Amniotic stem cell (primary cell): Measurements from ENCODE around the gene BCAS1.
A peak's percentile ranks its signal among the peaks of the same experiment; 100 is the strongest.

Experiments used
- DNase-seq: peaks from one replicate; lab custom pipeline; 2025; lab: John Stamatoyannopoulos, UW

BCAS1 gene

DNA sequence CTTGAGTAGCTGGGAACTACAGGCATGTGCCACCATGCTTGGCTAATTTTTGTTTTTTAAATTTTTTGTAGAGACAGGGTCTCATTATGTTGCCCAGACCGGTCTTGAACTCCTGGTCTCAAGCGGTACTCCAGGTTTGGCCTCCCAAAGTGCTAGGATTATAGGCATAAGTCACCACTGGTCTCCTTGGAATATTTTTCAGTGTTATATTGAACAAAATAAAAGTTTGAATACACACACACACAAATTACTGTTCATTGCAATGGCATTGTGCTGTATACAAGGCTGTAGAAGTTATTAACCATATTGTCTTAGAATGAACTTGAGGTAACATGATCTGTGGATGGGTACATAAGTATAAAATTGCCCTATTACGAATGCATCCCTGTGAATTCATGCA lies 166.1 kb downstream of the BCAS1 start:
- no peak for DNase-seq

DNA sequence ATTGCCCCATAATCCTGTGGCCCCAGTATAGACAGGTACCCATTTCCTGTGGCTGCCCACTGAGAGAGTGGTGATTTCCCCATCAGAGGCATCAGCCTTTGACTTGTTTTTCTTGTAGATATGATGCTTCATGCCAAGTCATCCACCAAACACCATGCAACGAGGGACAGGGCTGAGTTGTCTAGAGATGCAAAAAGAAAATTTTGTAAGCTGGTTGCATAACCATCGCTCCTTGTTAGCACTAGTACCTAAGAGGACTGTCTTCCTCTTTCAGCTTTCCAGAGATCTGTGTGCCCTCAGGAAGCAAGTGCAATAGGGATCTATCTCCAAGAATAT lies 166.8 kb downstream of the BCAS1 start:
- no peak for DNase-seq

DNA sequence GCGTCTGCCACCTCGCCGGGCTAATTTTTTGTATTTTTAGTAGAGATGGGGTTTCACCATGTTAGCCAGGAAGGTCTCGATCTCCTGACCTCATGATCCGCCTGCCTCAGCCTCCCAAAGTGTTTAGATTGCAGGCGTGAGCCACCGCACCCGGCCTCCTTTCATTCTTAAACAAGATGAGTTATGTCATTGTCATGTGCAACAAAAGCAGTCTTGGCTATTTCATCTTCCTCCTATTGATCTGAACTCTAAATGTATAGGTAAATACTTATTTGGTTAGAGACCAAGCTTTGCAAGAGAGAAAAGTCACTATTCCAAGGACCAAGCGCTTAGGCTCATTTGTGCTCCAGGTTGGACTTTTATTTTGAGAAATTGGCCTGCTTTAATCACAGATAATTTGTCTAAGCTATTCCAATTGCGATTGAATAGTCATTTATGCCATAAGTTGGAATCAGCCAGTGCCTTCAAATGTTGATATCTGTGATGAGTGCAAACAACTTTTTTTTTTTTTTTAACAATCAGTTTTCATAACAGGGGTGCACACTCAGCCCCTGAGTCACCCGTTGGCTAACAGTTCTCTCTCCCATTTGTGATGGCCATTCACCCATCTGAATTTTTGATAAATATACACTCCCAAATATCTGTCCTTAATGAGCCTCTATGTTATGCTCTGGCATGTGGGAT lies 167.3 kb downstream of the BCAS1 start:
- no peak for DNase-seq

DNA sequence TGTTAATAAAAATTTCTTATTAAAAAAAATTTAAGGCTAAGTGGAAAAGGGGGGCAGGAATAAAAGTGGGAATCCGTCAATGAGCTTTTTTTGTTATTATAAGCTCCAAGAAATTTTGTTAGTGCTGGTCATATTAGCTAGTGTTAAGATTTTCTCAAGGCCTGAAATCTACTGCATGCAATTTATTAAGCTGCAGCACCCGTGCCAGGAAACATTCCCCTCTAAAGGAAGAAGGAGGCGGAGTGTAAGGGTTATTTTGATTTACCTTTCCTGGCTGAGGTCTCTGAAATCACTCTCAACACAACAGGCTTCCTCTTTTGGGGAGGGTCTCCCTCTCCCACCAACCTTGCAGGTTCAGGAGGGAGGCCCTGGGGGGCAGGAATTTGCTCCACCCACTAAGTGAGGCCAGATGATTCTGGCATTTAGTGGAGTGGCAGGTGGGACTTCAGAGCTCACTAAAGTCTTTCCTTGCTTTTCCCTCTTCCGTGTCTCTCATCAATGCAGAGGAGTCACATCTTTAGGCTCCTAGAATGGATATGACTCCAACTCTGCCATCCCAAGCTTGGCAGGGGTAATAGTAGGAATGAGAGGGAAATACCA lies 168.8 kb downstream of the BCAS1 start:
- no peak for DNase-seq

DNA sequence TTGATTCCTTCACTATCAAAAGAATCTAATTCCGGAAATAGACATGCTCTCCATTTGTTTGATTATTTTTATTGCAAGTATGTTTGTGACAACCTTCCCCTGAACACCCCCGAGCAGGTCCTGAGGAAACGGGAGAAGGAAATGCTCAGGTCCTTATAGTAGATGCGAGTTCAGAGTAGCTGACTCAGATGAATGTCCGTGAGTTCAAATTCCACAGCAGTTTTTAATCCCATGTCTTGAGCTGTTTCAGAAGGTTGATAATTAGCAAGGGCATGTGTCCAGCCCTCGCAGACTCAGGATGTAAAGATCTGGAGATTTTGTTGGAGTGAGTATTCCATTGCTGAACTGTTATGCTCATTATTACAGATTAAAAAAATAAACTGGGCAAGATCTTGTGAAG lies 169.3 kb downstream of the BCAS1 start:
- no peak for DNase-seq

DNA sequence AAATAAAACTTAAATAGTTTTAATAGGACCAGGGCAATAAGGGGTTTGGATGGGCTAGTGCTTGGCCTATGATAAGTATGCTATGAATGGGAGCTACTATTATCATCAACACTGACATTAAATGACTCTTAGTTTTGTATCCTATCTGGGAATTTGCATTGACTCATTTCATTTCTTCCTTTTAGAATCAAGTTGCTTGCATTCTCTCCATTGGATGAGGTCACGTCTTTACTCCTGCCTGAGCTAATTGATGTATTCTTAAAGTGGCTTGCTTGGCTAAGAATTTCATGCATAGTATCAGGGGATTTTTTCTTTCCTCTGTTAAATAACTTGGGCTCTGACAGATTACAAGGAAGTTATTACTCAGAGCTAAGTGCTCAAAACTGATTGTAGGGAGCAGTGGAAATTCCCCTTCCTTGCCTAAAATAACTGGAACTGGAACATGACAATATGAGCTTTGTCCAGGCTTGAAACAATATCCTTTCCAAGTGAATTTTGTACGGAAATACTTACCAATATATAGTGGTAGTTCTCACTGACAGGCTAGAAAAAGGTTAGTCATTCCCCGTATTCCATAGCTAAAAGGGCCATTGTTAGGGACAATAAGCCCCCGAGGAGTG lies 169.9 kb downstream of the BCAS1 start:
- DNase-seq, result peak; percentile 72

DNA sequence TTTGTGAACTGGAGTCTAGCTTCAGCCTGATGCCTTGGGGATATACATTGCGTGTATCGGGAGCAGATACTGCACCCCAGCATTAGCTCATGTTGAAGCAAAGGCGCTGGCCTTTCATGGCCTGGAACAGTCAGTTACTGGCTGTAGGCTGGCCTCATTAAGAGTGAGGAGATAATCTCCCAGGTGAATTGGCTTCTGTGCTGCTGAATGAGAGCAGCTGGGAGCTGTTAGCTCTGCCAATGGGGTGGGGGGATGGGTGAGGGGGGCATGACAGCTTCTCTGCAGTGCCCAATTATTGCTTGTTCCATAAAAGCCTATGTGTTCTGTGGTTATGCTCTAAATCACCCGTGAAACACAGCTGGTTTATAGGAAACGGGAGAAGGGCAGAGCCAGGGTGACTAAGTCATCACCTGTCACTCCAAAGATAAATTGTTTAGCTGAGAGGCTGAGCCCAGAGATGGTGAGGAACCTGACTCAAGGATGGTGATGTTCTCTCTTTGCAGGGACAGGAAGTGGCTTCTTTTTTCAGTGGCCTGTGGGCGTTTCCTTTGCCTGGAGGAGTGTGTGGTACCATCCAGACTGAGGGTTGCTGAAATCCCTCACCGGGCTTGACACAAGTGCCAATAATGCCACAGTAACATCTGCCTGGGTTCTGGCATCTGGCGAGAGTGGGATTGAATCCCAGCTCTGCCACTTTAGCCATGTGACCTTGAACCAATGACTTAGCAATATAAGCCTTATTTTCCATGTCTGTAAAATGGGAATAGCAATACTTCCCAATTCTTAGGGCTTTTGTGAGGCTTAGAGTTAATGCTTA lies 170.8 kb downstream of the BCAS1 start:
- no peak for DNase-seq

DNA sequence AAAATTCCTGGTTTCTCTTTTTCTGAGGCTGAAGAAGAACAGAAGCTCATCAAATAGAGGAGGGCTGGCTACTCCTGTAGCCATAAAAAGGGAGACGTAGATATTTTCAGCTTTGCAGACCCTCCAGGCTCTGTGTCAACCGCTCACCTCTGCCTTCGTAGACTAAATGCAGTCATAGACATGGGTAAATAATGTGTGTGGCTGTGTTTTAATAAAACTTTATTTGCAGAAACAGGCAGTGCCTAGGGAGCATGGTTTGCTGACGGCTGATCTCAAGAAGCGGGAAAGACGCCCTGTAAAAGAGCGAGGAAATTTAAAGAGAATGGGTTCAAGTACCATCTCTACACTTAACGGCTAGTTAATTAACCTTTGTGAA lies 171.8 kb downstream of the BCAS1 start:
- no peak for DNase-seq

DNA sequence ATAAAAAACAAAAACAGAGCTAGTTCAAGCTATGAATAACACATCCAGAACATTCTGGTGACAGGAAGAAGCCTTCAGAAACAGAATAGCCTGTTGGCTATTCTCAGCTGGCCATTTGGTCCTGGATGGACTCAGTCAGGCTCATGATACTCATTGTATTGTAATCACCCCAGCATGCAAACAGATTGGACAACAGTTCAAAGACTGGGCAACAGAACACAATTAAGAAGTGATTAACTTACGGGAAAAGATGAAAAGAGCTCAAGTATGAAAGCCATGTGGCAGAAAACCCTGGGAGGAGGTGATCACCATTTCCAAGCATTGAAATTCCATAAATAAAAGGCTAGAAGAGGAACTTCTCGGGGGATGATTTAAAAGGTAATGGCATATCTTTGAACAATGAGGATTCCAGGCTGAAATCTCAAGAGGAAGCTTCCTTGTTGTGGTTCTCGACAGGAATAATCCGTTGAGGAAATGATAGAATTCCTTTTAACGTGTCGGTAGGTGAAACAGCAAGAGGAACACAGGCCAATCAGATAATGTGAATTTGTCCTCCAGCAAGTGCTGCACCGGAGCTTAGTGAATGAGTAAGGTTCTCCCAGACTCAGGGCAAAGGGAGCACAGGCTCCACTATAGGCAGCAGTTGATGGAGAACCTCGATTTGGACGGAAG lies 172.4 kb downstream of the BCAS1 start:
- DNase-seq, result no peak

DNA sequence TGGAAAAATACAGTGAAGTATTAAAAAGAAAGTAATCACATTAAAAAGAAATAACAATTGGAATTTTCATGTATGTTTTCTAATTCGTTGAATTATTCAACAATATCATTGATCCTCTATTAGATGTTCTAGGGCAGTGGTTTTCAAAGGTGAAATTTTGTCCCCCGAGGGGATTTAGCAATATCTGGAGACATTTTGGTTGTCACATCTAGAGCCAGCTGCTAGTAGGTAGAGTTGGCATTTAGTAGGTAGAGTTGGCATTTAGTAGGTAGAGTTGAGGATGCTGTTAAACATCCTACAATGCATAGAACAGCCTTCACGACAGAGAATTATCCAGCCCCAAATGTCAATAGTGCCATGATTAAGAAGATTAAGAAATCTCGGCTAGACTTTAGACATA lies 173.7 kb downstream of the BCAS1 start:
- DNase-seq, result no peak

DNA sequence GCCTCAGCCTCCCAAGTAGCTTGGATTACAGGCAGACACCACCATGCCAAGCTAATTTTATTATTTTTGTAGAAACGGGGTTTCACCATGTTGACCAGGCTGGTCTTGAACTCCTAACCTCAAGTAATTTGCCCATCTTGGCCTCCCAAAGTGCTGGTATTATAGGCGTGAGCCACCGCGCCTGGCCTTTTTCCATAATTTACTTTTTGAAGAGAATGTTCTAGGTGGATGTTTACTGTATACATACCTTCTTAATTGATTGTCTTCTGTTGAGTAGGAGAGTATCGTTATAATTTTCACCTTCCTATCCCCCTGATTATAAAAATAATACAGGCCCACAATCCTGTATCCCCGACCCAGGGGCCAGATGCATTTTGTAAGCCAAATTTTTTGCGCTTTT lies 174.4 kb downstream of the BCAS1 start:
- no peak for DNase-seq

DNA sequence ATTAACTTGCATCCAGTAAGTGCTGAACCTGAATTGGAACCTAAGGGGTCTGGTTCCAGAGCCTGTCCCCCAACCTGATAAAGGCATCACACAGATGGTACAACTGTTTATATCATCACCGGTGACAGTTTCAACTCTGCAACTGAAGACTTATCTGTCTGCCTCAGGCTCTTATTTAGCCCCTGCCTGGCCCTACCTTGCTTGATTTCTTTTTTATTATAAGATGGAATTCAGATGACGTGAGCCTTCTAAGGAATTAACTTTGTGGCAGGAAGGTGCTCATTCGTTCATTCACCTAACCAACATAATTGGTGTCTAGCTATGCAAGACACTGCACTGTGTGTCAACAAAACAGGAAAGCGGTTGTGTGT lies 175.0 kb downstream of the BCAS1 start:
- DNase-seq, result no peak

DNA sequence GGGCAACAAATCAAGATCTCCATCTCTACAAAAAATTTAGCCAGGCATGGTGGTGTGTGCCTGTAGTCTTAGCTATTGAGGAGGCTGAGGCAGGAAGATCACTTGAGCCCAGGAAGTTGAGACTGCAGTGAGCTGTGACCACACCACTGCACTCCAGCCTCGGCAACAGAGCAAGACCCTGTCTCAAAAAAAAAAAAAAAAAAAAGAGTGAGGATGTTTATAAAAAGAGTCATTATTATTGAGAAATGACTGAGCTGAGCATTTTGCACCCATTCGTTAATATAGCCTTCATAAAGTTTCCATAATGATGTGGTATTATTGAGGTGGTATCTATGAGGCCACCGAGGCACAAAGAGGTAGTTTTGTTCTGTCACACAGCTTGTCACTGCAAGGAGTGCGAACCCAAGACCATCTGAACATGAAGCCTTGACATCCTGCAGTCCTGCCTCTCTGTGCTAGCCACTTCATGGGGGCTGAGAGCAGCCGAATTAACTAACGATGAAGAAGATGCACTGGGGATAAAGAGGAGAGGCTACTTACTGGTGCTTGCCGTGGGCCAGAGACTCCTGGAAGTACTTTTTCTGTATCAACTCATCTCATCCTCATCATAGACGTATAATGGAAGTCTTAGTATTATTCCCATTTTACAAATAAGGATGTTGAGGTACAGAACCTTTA lies 175.5 kb downstream of the BCAS1 start:
- DNase-seq, result no peak
